ENCODE measurements around the gene TAF4B.
"Not testable (repeated sequence)": the region's sequence is repeated elsewhere in the genome, so short reads cannot be mapped to it uniquely, and the experiment has no call there.

- TF ChIP-seq HDGF (IDR thresholded peaks at IDR 0.05); LARP7 (IDR thresholded peaks at IDR 0.05); STAG1 (CRISPR knock-in tag; IDR thresholded peaks at IDR 0.05; ENCODE audit: borderline replicate concordance); EP300 (IDR thresholded peaks at IDR 0.05; ENCODE audit: low read length); MTA2 (IDR thresholded peaks at IDR 0.05; ENCODE audit: low read depth); SLC30A9 (CRISPR knock-in tag; IDR thresholded peaks at IDR 0.05); POLR2A (conservative IDR thresholded peaks at IDR 0.05); CEBPG (CRISPR knock-in tag; IDR thresholded peaks at IDR 0.05); CEBPG (tag; conservative IDR thresholded peaks at IDR 0.05 in 1 of 2, IDR thresholded peaks at IDR 0.05 in 1 of 2): not testable (repeated sequence)
These were observed 24.2 kb upstream of the TAF4B start for GRCh38 chr18:26202001-26202400.
